GM18526 (cell line): ENCODE measurements around the gene CACNG7.

Source experiments
- POLR2A ChIP-seq: IDR thresholded peaks from 3 replicates; pipeline ENCODE4 v1.6.1; 2011; ENCODE audit not compliant: insufficient read length; ENCODE audit errors: extremely low read depth

The CACNG7 gene

DNA sequence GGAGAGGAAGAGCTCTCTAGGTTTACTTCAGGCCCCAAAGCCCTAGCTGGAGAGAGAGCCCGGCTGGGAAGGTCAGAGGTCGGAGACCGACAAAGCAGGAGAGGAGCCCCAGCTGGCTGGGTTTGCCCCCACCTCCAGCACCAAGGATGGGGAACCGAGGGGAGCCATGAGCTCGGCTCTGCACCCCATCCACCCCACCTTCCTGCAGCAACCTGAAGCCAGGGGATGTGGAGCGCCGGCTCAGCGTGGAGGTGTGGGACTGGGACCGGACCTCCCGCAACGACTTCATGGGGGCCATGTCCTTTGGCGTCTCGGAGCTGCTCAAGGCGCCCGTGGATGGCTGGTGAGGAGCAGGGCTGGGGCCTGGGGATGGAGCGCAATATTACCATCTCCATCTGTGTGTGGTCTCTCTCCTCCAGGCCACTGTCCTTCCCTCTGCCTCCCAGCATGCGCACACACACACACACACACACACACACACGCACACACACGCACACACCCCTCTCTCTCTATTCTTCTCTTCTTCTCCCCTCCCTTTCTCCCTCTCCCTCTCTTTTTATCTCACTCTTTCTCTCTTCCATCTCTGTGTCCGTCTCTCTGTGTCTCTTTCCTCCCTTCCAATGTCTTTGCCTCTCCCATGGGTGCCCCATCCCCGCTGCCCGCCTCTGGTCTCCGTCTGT is 16.6 kb upstream of the CACNG7 start:
- no peak for TF ChIP-seq POLR2A

GRCh38 chr19:53892981-53893325 is 16.1 kb upstream of the CACNG7 start:
- TF ChIP-seq POLR2A: no peak

- no peak for TF ChIP-seq POLR2A
Observed at GRCh38 chr19:53894707-53895106, 14.4 kb upstream of the CACNG7 start.

DNA sequence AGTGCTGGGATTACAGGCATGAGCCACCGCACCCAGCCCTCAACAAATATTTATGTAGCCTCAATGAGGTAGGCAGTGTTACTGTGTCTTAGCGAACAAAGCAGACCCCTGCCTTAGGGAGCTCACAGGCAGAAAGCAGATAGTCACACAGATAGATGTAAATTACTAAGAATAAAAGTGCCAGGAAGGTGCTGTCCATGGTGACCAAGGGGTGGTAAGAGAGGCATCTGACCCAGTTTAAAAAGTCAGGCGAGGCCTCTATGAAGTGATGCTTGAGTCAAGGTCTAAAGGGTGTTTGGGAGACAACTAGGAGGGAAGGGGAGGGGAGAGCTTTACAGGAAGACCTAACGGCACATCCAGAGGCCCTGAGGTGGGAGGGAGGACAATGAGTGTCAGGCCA is 12.4 kb upstream of the CACNG7 start:
- TF ChIP-seq POLR2A: no peak

DNA sequence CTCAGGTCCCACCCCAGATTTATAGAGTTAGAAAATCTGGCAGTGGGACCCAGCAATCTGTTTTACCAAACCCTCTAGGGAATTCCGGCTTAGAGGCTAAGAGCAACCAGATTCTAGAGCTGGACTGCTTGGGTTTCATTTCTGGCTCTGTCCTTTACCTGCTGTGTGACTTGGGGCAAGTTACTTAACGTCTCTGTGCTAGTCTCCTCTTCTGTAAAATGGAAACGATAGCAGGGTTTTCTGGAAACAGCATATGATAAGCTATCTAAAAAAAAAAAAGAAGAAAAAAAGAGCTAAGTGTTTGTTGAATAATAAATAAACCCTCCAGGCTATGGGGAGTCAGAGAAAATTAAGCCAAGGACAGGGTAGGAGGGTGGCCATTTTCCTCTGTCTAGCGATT is 11.6 kb upstream of the CACNG7 start:
- no peak for TF ChIP-seq POLR2A

- TF ChIP-seq POLR2A: no peak
Observed at GRCh38 chr19:53898166-53898565, 10.9 kb upstream of the CACNG7 start.

GRCh38 chr19:53898636-53899341 is 10.3 kb upstream of the CACNG7 start:
- no peak for TF ChIP-seq POLR2A

GRCh38 chr19:53900191-53900860 is 8.8 kb upstream of the CACNG7 start:
- TF ChIP-seq POLR2A: no peak

- TF ChIP-seq POLR2A: no peak
Observed at GRCh38 chr19:53903055-53903680, 5.9 kb upstream of the CACNG7 start.

DNA sequence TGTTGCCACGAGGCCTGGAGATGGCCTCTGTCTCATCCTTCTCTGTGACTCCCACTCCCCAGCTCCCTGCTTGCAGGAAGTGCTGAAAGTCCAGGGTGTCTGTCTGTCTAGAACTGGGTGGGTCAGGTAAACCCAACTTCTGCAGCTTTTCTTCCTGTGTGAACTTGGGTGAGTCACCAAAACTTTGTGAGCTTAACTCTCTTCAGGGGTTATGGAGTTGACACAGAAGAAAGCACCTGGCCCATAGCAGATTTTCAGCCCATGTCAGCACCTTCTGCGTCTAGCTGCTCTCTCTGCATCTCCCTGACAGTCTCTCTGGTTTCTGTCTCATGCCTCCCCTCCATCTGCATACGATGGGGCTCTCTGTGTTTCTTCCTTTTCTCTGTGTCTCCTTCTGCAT is 4.2 kb upstream of the CACNG7 start:
- no peak for TF ChIP-seq POLR2A

DNA sequence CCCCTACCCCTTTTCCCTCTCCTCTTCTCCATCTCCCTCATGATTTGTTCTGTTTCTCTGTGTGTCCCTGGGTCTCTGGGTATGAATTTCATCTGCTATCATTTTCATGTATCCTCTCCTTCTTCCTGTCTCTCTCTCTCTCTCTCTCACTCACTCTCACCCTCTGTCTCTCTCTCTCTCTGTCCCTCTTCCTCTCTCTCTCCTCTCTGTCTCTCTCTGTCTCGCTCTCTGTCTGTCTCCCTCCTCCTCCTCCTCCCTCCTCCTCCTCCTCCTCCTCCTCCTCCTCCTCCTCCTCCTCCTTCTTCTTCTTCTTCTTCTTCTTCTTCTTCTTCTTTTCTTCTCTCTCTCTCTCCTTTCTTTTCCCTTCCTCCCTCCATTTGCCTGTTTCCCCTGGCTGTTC is 3.3 kb upstream of the CACNG7 start:
- TF ChIP-seq POLR2A: no peak

DNA sequence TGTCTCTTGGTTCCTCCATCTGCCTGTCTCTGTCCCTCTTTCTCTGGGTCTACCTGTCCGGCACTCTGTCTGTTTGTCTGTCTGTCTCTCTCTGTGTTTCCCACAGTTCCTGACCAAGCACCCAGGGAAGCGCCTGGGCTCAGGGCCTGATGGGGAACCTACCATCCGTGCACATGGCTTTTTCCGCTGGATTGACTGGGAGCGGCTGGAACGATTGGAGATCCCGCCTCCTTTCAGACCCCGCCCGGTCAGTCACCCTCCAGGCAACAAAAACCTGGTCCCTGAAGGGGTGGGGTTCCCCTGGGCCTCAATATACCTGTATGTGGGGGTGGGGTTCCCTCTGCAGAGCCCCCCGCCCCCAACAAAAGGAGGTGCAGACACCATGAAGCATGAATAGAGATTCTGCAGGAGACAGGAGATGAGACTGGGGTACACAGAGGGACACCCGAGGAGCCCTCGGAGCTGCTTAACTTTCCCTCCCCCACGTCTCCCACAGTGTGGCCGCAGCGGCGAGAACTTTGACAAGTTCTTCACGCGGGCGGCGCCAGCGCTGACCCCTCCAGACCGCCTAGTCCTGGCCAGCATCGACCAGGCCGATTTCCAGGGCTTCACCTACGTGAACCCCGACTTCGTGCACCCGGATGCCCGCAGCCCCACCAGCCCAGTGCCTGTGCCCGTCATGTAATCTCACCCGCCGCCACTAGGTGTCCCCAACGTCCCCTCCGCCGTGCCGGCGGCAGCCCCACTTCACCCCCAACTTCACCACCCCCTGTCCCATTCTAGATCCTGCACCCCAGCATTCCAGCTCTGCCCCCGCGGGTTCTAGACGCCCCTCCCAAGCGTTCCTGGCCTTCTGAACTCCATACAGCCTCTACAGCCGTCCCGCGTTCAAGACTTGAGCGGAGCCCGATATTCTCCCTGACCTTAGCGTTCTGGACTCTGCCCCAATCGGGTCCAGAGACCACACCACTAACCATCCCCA is 2.6 kb upstream of the CACNG7 start:
- TF ChIP-seq POLR2A: no peak

DNA sequence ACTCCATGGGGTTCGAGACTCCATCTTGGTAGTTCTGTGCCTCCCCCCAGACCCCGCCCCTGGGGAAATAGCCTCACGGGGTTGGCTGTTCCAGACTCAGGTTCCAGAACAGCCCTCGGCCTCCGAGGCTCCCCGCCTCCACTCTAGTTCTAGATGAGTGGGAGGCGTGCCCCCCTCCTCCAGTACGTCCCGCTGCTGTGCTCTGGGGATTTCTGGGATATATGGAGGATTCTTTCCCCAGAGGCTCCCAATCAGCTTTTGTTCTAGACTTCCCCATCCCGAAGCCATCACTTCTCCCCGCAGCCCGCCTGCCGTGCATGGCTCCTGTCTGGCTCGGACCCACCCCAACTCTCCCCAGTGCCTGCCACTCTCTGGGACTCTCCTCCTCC is 1.9 kb upstream of the CACNG7 start:
- no peak for TF ChIP-seq POLR2A

DNA sequence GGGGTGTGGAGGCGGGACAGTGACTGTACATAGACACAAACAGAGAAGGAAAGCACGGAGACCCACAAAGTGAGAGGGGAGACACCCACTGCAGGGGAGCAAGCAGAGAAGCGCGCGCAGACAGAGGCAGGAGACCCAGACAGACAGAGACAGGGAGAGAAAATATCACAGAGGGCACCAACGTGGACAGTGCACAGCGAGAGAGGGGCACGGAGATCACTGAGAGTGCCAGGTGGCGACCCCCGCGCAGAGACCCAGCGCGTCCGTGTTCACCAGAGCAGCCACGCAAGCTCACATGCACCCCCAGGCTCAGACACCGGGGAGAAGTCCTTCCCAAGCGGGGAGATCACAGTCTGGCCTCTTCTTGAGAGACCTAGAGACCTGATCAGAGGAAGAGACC is 1.4 kb upstream of the CACNG7 start:
- TF ChIP-seq POLR2A: no peak
